ENCODE measurements around the gene ZCCHC3.
A peak's percentile ranks its signal among the peaks of the same experiment; 100 is the strongest.

Gene ZCCHC3

DNA sequence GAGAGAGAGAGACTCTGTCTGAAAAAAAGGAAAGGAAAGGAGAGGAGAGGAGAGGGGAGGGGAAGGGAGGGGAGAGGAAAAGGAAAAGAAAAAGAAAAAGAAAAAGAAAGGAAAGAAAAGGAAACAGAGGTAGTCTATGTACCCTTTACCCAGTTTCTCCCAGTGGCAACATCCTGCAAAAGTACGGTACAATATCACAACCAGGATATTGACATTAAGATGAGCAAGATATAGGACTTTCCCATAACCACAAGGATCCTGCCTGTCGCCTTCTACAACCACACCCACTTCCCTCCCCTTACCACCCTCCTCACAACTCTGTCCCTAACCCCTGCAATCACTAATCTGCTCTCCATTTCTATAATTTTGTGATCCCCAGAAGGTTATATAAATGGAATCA lies 10.9 kb upstream of the ZCCHC3 start:
- DNase-seq = no peak

DNA sequence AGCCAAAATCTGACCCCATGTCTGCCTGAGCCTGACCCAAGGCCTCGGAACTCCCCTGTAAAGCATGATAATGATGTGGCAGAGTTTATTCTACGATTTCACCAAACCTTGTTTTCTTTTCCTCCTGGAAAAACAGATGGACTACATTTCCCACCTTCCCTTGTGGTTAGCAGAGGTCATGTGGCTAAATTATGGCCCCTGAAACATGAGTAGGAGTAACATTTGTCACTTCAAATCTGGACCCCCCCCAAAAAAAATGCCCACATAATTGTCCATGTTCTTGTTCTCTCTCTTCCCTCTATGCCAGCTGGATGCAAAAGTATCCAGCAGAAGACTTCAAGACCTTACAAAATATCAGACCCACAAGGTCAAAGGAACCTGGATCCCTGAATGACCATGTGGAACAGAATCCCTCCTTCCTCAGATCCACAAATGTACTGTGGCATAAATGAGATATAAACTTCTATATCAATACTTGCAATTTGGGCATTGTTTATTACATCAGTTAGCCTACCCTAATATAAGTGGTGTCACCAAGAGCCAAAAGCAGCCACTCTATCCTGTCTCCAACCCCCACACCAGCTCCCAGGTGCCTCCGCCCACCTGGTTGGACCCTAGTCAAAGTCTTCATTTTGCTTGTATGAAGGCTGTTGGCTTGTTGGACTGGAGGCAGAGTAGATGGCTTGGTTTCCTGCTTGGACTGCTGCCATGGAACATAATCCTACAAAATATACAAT lies 8.2 kb upstream of the ZCCHC3 start:
- DNase-seq = no peak

DNA sequence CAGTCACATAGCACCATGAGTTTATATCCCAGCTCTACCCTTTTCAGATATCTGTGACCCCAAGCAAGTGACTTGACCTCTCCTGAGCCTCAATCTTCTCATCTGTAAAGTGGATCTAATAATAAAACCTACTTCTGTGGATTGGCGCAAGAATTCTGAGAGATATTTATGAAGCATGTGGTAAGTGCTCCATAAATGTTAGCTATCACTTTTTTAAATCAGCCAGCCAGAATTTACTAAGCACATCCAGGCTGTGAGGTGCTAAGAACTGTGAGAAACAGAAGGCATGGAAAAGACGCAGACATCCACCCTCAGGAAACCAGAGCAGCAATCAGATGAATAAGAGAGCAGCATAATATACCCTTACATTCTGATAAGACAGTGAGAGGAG lies 7.7 kb upstream of the ZCCHC3 start:
- DNase-seq = peak; percentile 52

DNA sequence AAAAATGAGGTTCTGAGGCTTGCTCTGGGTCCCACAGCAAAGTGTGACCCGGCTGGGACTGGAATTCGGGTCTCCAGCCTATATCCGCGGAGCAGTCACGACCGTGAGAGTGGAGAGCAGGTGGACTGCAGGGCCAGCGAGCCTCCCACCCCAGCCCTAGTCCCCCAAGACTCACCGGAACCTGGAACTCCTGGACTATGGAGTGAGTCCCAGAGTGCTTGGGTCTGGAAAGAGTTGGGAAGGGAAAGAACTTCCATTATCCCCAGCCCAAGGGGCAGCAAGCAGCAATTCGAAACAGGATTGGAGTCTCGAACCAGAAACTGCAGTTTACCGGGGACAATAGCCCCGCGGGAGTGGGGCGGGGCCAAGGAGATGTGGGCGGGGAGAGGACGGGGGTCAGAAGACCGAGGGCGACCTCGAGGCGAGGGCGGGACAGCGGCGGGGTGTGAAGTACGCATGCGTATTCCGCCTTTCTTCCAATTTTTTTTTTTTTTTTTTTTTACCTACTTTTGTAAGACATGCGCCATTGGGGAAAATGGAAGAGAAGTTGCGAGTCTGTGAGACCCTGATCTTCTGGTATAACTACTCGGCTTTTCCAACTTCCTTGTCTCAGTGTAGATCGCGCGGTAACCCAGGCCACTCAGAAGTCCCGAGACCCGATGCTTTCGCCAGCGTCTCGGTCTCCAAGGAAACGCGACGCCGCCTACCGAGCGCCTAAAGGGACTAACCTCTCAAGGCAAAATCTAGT lies 7.1 kb upstream of the ZCCHC3 start, which contains the start of gene C20orf96:
Gene C20orf96, minus strand, starts transcription at position 667 of the 748 bp plus-strand sequence. Its CDS starts 140 bp downstream, at position 527.
- peak; percentile 97 for DNase-seq

DNA sequence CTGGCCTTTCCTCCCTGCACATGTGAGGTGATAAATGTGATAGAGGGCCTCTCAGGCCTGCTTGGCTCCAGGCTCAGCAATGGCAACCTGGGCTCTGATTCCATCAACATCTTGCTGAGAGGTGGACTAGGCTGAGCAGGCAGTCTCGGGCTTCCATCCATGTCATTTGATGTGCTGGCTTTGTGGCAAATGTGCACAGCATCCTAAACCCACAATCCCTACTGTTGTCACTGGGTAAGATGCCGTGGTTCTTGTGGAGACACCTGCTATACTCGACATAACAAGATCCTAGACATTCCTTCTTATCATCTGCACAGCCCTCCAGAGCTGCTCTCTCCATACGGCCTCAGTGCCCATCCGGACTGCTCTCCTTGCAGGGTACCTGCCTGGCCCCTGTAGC lies 2.8 kb upstream of the ZCCHC3 start:
- no peak for DNase-seq

DNA sequence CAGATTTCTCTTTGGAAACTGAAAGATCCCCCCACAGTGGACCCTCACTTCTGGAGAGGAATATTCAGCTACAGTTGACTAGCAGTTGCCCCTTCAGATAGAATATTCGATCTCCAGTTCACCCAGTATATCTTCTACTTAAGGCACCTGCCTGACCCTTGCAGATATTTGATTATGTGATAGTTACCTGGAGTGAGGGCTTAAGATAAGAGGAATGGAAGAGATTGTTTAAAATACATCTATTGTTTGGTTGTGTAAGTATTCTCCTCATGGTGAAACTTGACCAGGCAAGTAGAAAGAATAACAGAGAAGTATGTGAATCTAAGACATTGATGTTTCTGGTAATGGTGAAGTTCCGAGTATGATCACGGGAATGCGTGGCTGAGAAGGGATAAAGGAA lies 1.6 kb upstream of the ZCCHC3 start:
- no peak for DNase-seq

DNA sequence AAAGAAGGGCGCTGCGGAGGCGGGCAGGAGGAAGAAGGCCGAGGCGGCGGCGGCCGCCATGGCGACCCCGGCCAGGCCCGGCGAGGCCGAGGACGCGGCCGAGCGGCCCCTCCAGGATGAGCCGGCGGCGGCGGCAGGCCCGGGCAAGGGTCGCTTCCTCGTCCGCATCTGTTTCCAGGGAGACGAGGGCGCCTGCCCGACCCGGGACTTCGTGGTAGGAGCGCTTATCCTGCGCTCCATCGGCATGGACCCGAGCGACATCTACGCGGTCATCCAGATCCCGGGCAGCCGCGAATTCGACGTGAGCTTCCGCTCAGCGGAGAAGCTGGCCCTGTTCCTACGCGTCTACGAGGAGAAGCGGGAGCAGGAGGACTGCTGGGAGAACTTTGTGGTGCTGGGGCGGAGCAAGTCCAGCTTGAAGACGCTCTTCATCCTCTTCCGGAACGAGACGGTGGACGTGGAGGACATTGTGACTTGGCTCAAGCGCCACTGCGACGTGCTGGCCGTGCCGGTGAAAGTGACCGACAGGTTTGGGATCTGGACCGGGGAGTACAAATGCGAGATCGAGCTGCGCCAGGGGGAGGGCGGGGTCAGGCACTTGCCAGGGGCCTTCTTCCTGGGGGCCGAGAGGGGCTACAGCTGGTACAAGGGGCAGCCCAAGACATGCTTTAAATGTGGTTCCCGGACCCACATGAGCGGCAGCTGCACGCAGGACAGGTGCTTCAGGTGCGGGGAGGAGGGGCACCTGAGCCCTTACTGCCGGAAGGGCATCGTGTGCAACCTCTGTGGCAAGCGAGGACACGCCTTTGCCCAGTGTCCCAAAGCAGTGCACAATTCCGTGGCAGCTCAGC lies 780 bp downstream of the ZCCHC3 start:
- DNase-seq = peak; percentile 75

DNA sequence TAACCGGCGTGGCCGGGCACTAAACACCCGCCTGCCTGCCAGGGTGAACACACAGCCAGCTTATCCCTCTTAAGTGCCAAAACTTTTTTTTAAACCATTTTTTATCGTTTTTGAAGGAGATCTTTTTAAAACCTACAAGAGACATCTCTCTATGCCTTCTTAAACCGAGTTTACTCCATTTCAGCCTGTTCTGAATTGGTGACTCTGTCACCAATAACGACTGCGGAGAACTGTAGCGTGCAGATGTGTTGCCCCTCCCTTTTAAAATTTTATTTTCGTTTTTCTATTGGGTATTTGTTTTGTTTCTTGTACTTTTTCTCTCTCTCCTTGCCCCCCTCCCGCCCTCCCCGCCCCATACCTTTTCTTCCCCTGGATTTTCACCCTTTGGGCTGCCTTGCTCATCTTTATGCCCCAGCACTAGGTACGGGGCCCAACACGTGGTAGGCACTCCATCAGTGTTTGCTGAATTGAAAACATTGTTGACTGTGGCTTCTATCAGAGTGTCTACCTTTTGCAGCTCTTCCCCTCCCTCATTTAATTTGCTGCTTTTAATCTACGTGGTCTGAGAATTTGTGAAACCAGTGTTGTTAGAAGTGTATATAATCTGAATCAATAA lies 1.5 kb downstream of the ZCCHC3 start:
- no peak for DNase-seq

DNA sequence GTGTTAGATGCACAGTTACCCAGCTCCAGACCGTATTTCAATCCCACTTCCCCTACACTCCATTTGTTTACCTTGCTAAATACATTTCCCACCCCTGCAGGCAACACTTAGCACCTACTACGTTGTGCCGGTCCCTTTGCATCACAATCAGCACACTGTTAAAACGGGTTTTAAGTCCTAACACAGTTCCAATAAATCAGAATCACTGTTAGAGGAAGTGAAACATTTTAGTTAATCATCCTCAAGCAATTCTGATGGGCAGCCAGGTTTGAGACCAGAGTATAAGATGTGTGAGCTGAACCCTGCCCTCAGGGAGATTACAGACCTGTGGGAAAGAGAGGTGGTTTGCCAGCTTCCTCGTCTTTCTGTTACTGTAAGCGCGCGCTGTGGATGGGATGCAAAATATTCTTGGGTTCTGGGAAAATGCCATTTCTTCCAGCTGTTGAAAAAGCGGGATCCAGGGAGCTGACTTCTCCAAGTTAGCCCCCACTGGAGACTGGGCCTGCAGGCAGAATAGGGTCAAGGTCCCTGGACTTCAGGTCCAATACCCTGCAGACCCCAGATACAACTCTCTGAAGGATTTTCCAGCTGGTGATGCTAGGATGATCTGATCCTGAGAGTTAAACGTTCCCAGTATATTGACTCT lies 3.1 kb downstream of the ZCCHC3 start:
- DNase-seq = no peak

DNA sequence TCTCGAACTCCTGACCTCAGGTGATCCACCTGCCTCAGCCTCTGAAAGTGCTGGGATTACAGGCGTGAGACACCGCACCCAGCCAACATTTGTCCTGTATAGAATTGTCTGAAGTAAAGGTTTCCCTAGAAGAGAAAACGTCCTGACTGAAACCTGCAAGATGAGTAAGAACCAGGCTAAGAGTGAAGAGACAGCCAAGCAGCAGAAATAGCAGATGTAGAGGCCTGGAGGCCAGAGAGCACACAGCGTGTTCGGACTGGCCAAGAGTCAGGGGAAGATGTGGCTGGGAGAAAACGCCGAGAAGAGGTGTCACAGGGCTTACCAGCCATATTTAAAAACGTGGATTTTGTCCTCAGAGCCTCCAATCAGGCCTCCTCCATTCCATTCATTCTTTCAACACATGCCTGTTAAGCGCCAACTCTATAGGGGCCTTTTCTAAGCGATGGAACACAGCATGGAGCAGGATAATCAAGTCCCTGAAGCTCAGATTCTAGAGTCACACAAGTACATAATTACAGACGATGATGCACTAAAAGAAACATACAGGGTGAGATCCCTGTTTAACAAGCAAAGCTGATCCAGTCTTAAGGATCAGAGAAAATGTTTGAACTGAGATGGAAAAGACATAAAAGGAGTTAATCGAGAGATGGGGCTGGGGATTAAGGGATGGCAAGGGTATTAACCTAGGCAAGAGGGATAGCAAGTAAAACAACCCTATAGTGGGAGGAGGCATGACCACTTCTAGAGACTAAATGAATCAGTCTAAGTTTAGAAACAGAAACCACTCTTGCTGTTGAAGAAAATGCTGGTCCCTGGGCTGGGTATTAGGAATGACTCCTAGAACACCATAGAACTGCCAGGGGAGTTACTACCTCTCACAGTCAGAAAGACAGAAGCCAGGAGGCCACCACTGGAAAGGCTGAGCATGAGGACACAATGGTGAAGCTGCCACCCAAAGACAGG lies 4.8 kb downstream of the ZCCHC3 start:
- DNase-seq = no peak

DNA sequence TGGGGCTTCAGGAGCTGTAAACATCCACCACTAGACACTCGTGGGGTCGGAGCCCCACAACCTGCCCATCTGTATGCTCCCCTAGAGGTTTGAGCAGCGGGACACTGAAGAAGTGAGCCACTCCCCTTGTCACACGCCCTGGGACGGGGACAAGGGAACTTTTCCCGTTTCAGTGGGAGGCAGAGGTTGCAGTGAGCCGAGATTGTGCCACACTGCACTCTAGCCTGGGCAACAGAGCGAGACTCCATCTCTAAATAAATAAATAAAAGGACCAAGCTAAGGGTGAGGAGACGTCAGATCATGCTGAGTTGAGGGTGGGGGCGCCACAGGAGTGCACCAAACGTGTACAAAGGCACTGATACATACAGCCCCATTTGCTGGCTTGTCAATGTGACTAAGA lies 8.4 kb downstream of the ZCCHC3 start:
- no peak for DNase-seq

DNA sequence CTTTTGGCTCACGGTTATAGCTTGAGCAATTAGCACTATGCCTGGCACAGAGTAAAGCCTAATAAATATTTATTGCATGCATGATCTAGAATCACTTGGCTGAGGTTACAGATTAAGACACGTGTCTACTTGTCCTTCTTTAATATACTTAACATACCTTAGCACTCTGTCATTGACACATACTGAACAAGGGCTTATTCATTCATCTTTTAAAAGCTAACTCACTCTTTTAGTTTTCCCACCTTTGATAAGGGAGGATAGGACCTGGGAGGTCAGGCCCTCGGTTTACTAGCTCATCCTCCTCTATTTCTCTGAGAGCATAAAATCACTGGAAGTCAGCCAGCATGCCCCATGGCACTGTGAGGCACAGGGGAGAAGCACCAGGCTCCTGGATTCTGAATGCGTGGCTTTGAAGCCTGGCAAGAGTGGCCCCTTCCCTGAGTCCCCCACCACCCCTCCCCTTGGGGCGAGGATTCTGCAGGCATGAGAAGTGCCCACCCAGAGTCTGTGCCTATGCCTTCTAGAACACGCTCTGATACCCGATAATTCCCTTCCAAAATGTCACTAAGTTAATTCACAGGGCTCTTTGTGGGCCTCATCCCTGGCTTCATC lies 11.2 kb downstream of the ZCCHC3 start:
- DNase-seq = no peak

DNA sequence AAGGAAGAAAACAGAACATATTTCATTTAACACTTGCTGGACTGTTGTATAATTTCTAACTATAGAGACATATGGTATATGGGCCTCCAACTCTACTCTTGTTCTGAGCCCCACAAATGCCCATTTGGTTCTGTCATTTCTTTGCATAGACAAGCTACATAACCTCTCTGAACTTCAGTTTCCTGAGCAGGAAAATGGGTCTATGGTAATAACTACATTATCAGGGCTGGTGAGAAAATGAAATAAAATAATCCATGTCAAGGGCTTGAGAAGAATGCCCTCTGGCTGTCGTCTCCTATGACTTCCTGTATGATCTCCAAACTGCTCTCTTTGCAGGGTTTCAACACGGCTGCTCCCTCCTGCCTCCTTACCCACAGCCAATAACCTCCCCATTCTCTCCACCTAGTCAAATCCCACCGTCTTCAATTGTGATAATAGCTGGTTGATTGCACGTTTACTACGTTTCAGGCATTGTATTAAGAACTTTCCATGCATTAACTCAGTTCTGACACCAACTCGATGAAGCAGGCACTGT lies 12.0 kb downstream of the ZCCHC3 start:
- DNase-seq = no peak

DNA sequence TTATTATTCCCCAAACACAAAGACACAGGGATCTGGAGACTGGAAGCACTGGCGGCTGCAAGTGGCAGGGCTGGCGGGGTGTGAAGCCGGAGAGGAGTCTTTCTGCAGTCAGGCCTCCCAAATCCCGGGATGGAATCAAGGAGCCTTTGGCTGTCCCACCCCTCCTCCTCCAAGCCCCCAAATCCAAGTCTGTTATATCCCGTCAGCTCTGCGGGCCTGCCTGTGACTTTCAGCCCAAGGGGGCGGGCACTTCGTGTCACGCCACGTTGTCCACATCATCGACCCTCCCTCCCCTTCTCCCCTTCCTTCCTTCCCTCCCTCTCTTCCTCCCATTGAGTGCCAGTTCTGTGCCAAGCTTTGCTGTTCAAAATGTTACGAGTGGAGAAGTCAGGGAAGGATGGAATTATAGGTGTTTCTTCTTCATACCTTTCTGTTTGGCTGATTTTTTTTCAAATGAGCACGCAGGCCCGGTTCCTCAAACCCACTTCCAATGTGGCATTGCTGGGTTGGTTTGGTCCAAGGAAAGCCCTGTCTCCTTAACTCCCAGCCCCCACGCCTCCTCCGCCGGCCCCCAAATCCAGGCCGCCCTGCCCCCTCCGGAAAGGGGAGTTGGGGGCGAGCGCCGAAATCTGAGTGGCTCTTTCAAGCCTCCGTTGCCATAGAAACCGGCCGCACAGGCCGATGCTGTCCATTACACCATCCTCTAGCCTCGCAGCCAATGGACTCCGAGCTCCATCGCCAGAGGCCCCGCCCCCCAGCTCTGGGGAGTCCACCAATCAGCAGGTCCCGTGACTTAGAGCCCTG lies 12.7 kb downstream of the ZCCHC3 start:
- peak; percentile 95 for DNase-seq

DNA sequence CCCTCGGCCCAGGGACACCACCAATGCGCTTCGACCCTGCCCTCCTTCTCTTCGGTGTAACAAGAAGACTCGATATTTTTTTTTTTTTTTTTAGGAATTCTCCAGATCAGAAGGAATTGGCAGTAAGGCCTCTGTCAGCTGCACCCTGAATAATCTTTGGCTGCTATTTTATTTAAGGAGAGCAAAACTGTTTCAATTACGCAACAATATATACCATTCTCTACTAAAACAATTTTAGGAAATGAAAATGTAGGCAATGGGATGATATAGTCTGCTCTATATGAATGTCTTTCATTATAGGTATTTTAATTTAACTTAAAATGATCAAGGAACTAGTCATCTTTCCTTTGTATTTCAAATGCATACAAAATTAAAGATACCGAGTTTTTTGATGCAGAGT lies 13.3 kb downstream of the ZCCHC3 start:
- no peak for DNase-seq

DNA sequence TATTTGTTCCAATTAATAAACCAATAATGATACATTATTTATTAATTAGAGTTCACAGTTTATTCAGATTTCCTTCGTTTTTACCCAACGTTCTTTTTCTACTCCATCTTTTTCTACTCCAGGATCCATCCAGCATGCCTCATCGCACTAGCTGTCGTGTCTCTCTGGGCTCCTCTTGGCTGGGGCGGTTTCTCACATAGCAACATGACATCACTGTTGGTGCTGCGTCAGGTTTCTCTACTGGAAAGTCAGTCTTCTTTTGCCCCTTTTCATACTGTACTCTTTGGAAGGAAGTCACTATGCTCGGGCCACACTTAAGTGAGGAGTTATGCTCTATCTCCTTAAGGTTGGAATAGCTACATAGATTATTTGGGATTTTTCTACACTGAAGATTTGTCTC lies 14.2 kb downstream of the ZCCHC3 start:
- DNase-seq = no peak

DNA sequence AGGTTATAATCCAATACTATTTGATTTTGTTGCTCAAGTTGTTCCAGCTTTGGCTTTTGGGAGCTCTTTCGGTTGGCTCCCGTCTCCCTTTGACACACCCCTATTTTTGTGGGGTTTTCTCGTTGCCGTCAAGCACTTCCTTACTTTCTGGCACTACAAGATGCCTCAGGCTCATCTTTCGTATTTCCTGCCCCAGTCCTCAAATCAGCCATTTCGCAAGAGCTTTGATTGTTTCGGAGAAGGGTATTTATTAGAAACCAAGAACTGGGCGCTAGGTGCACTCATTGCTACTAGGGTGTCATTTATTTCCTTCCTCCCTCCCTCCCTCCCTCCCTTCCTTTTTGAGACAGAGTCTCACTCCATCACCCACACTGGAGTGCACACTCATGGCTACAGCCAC lies 14.7 kb downstream of the ZCCHC3 start:
- no peak for DNase-seq

DNA sequence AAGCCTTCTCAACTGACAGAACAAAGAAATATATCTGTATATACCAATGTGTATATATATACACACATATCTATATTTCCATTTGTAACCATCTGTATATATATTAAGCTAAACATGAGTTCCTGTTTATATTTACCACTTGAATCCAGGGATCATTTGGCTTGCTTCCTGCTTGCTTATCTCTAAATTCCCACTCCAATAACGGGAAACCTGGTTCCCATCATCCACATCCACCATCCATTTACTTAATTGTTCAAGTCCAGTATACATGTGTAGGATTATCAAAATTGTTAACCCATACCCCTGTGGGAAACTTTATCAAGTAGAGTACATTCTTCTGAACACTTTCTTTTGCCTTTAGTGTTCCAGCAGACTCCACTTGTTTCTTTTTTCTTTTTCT lies 15.5 kb downstream of the ZCCHC3 start:
- no peak for DNase-seq

DNA sequence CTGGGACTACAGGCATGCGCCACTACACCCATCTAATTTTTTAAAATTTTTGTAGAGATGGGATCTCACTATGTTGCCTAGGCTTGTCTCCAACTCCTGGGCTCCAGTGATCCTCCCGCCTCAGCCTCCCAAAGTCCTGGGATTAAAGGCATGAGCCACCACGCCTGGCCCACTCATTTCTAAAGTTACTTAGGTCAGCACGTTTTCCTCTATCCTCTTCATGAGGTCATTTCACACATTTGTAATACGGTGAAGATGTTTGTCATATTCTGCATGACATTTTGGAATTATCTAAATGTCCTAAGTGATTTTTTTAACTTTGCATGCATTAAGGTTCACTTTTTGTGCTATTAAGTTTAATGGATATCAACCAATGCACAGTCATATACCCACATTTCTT lies 16.0 kb downstream of the ZCCHC3 start:
- DNase-seq = no peak

DNA sequence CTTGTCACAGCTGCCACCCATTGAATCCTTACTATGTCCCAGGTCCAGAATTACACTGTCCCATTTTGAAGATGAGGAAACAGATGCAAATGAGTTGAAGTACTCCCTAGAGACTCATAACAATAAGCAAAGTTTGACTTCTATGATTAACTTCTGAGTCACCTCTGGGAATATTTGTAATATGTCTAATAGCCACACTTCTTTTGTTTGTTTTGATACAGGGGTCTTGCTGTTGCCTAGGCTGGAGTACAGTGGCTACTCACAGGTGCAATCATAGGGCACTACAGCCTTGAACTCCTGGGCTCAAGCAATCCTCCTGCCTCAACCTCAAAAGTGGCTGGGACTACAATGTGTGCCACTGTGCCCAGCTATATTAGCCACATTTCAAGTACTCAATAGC lies 16.6 kb downstream of the ZCCHC3 start:
- no peak for DNase-seq

All from hematopoietic multipotent progenitor cell treated with erythropoietin and hydrocortisone succinate and interleukin-3 and kit ligand, for 8 days (in vitro differentiated cells).